Liver (tissue), 9 donors: Measurements from ENCODE around the gene APOBEC2. TPM values are rescaled to one million over a fixed set of nuclear protein-coding genes. Genes with fewer than 3 reads are reported as not detected.

Experiments used
- DNase-seq: peaks from one replicate; pipeline ENCODE4 v3.0.0-alpha.2; 2017; ENCODE audit warnings: low spot score
- H3K27ac ChIP-seq, 2 donors: one replicate each; pipeline ENCODE4 v1.7.0; 2013; ENCODE audit warnings: inconsistent platforms in 2 of 2, low read length in 2 of 2, control low read depth in 1 of 2, low read depth in 1 of 2, mild to moderate bottlenecking in 1 of 2
- H3K27me3 ChIP-seq, 4 donors: one replicate each; pipeline versions ENCODE4 v1.6.1 to v1.7.0; 2013; ENCODE audit warnings: low read length in 3 of 4, inconsistent platforms in 1 of 4, mild to moderate bottlenecking in 1 of 4, moderate library complexity in 1 of 4; ENCODE audit not compliant: control insufficient read depth in 4 of 4, insufficient read depth in 4 of 4
- H3K36me3 ChIP-seq, 4 donors: one replicate each; pipeline versions ENCODE4 v1.6.1 to v1.7.0; 2013; ENCODE audit warnings: low read length in 3 of 4, mild to moderate bottlenecking in 3 of 4, low read depth in 1 of 4, moderate library complexity in 1 of 4; ENCODE audit not compliant: control insufficient read depth in 4 of 4, insufficient read depth in 3 of 4
- H3K4me1 ChIP-seq, 4 donors: one replicate each; pipeline versions ENCODE4 v1.6.1 to v1.7.0; 2013; ENCODE audit warnings: low read length in 3 of 4, mild to moderate bottlenecking in 3 of 4, moderate library complexity in 1 of 4; ENCODE audit not compliant: control insufficient read depth in 4 of 4, insufficient read depth in 4 of 4
- H3K4me3 ChIP-seq, 3 donors: one replicate each; pipeline versions ENCODE4 v1.6.1 to v1.7.0; 2013; ENCODE audit warnings: low read length in 3 of 3, control low read depth in 1 of 3, low read depth in 1 of 3, mild to moderate bottlenecking in 1 of 3
- H3K9ac ChIP-seq, 2 donors: one replicate each; pipeline ENCODE4 v1.7.0; 2013; ENCODE audit warnings: low read length in 2 of 2, mild to moderate bottlenecking in 2 of 2, moderate library complexity in 2 of 2, control low read depth in 1 of 2, low read depth in 1 of 2
- H3K9me3 ChIP-seq, 4 donors: one replicate each; pipeline versions ENCODE4 v1.6.1 to v1.7.0; 2013; ENCODE audit warnings: low read length in 3 of 4; ENCODE audit not compliant: control insufficient read depth in 4 of 4
- ATF3 ChIP-seq: IDR thresholded peaks from 2 replicates; pipeline ENCODE4 v1.6.1; 2016; ENCODE audit warnings: antibody characterized with exemption
- CTCF ChIP-seq: fragments of 150-350 bp; IDR thresholded peaks from 2 replicates; pipeline ENCODE4 v1.5.1; 2017; ENCODE audit warnings: improper control_type of control experiment, low read depth, low read length; ENCODE audit not compliant: missing input control
- EGR1 ChIP-seq, 2 donors: IDR thresholded peaks; 2 replicates each; pipeline ENCODE4 v1.6.1; 2016 to 2018; ENCODE audit warnings: antibody characterized with exemption in 2 of 2, low read depth in 2 of 2
- FOXA1 ChIP-seq: IDR thresholded peaks from 2 replicates; pipeline ENCODE4 v1.6.1; 2016; ENCODE audit warnings: antibody characterized with exemption
- FOXA2 ChIP-seq: IDR thresholded peaks from 2 replicates; pipeline ENCODE4 v1.6.1; 2016; ENCODE audit warnings: antibody characterized with exemption
- HNF4A ChIP-seq, 2 donors: conservative IDR thresholded peaks; 2 replicates each; pipeline ENCODE4 v1.6.1; 2016; ENCODE audit warnings: antibody characterized with exemption in 2 of 2, mild to moderate bottlenecking in 2 of 2
- JUND ChIP-seq, 2 donors: IDR thresholded peaks; 2 replicates each; pipeline ENCODE4 v1.6.1; 2016; ENCODE audit warnings: antibody characterized with exemption in 2 of 2
- MAX ChIP-seq: IDR thresholded peaks from 2 replicates; pipeline ENCODE4 v1.6.1; 2016; ENCODE audit warnings: antibody characterized with exemption
- NR2F2 ChIP-seq: IDR thresholded peaks from 2 replicates; pipeline ENCODE4 v1.6.1; 2016; ENCODE audit warnings: antibody characterized with exemption
- RAD21 ChIP-seq, 2 donors: IDR thresholded peaks; 2 replicates each; pipeline ENCODE4 v1.6.1; 2016; ENCODE audit warnings: antibody characterized with exemption in 2 of 2, mild to moderate bottlenecking in 2 of 2
- REST ChIP-seq: IDR thresholded peaks from 2 replicates; pipeline ENCODE4 v1.6.1; 2016; ENCODE audit warnings: antibody characterized with exemption, mild to moderate bottlenecking
- RXRA ChIP-seq, 2 donors: IDR thresholded peaks; 2 replicates each; pipeline ENCODE4 v1.6.1; 2017 to 2018; ENCODE audit warnings: antibody characterized with exemption in 2 of 2, mild to moderate bottlenecking in 1 of 2
- SP1 ChIP-seq: IDR thresholded peaks from 2 replicates; pipeline ENCODE4 v1.6.1; 2018; ENCODE audit warnings: antibody characterized with exemption, mild to moderate bottlenecking
- TAF1 ChIP-seq: conservative IDR thresholded peaks from 2 replicates; pipeline ENCODE4 v1.6.1; 2016; ENCODE audit warnings: antibody characterized with exemption, mild to moderate bottlenecking
- YY1 ChIP-seq: IDR thresholded peaks from 2 replicates; pipeline ENCODE4 v1.6.1; 2016; ENCODE audit warnings: antibody characterized with exemption, mild to moderate bottlenecking
- ZBTB33 ChIP-seq: IDR thresholded peaks from 2 replicates; pipeline ENCODE4 v1.6.1; 2016; ENCODE audit warnings: antibody characterized with exemption
- polyA plus RNA-seq, 2 donors: library from polyadenylated mRNA; stranded (reverse) in 1 of 2; unstranded in 1 of 2; fragments of 200-250 nt in 1 of 2; fragments of >200 nt in 1 of 2; fragmentation: Nextera tagmentation in 1 of 2; extraction: Ambion mirVana in 1 of 2; gene quantifications; one replicate each; pipeline versions ENCODE4 v1.2.1 to v1.2.3, GENCODE V29; 2013 to 2015
- total RNA-seq, 2 donors: library from RNA; depleted of rRNA; stranded (reverse); fragments of >200 nt; gene quantifications; one replicate each; pipeline ENCODE4 v1.2.3, GENCODE V29; 2014
- donor health status: healthy.
- donor health status: healthy.
- donor health status: healthy.
- donor health status: healthy.
- donor health status: healthy.

APOBEC2 gene
- total and polyA plus RNA-seq, 4 donors, result 1.6 to 2.3 TPM; not detected in 2

GRCh38 chr6:41083072-41083471, 30.1 kb downstream of the APOBEC2 start:
- Histone ChIP-seq H3K27ac (no peak overlapping the region), H3K36me3 (peaks cover 13 to 42% (median 22%) of the 10 kb centered on the region in 4 donors), H3K4me3 (no peak overlapping the region), H3K9me3 (no peaks in the 10 kb centered on the region), H3K4me1 (no peaks in the 10 kb centered on the region), H3K27me3 (no peaks in the 10 kb centered on the region), H3K9ac (no peak overlapping the region)
- TF ChIP-seq RAD21 (IDR thresholded peaks at IDR 0.05), result no peak
- no peak for TF ChIP-seq TAF1
- no peak for TF ChIP-seq EGR1 (IDR thresholded peaks at IDR 0.05; ENCODE audit: low read depth in 2 of 2)
- TF ChIP-seq FOXA1, result no peak
- no peak for TF ChIP-seq JUND (IDR thresholded peaks at IDR 0.05)
- TF ChIP-seq YY1, result no peak
- no peak for TF ChIP-seq FOXA2
- no peak for TF ChIP-seq RXRA (IDR thresholded peaks at IDR 0.05)
- no peak for TF ChIP-seq ATF3
- no peak for TF ChIP-seq HNF4A (conservative IDR thresholded peaks at IDR 0.05)
- TF ChIP-seq NR2F2, result no peak
- TF ChIP-seq REST, result no peak
- no peak for TF ChIP-seq SP1
- no peak for TF ChIP-seq ZBTB33
- no peak for TF ChIP-seq MAX
- DNase-seq, result no peak

GRCh38 chr6:41085182-41085581, 32.2 kb downstream of the APOBEC2 start:
- DNase-seq, result no peak
- TF ChIP-seq JUND (IDR thresholded peaks at IDR 0.05) (no peak), TAF1 (no peak), REST (no peak), CTCF (no peak)
- no peak overlapping the region for H3K27ac ChIP-seq
- no peak overlapping the region for H3K9ac ChIP-seq
- peaks cover under 1 to 3% (median 2%) of the 10 kb centered on the region in 4 donors for H3K4me1 ChIP-seq
- H3K4me3 ChIP-seq, result no peak overlapping the region
- no peaks in the 10 kb centered on the region for H3K27me3 ChIP-seq
- peaks cover 15 to 33% (median 24%) of the 10 kb centered on the region in 4 donors for H3K36me3 ChIP-seq
- H3K9me3 ChIP-seq, result no peaks in the 10 kb centered on the region
